ENCODE results near the gene IFI30.
A peak's percentile ranks its signal among the peaks of the same experiment; 100 is the strongest.

Gene IFI30

GRCh38 chr19:18164072-18164471 is 9.5 kb upstream of the IFI30 start:
- no peak for DNase-seq
- H3K36me3 ChIP-seq, result peaks cover 58% of the 10 kb centered on the region
- peaks cover 3% of the 10 kb centered on the region; the same call in 1 of the 2 replicates for H3K4me1 ChIP-seq
- no peaks in the 10 kb centered on the region for H3K9me3 ChIP-seq
- TF ChIP-seq, protein P1, sequence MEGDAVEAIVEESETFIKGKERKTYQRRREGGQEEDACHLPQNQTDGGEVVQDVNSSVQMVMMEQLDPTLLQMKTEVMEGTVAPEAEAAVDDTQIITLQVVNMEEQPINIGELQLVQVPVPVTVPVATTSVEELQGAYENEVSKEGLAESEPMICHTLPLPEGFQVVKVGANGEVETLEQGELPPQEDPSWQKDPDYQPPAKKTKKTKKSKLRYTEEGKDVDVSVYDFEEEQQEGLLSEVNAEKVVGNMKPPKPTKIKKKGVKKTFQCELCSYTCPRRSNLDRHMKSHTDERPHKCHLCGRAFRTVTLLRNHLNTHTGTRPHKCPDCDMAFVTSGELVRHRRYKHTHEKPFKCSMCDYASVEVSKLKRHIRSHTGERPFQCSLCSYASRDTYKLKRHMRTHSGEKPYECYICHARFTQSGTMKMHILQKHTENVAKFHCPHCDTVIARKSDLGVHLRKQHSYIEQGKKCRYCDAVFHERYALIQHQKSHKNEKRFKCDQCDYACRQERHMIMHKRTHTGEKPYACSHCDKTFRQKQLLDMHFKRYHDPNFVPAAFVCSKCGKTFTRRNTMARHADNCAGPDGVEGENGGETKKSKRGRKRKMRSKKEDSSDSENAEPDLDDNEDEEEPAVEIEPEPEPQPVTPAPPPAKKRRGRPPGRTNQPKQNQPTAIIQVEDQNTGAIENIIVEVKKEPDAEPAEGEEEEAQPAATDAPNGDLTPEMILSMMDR (IDR thresholded peaks at IDR 0.05; ENCODE audit: low read depth, low read length), result no peak
- no peak overlapping the region for H3K4me3 ChIP-seq (ENCODE audit: low read depth, low read length)
- H3K27me3 ChIP-seq, result no peaks in the 10 kb centered on the region

- DNase-seq, result no peak
- Histone ChIP-seq H3K9me3 (no peaks in the 10 kb centered on the region), H3K4me3 (ENCODE audit: low read depth, low read length) (no peak overlapping the region), H3K27me3 (no peaks in the 10 kb centered on the region), H3K36me3 (peaks cover 46% of the 10 kb centered on the region), H3K4me1 (peaks cover 3% of the 10 kb centered on the region; the same call in 1 of the 2 replicates)
- TF ChIP-seq, protein P1 (IDR thresholded peaks at IDR 0.05; ENCODE audit: low read depth, low read length), result no peak
Measured at GRCh38 chr19:18165794-18166544, 7.6 kb upstream of the IFI30 start.

GRCh38 chr19:18167011-18167410 is 6.6 kb upstream of the IFI30 start:
- no peak for DNase-seq
- H3K4me1 ChIP-seq, result no peaks in the 10 kb centered on the region
- TF ChIP-seq, protein P1 (IDR thresholded peaks at IDR 0.05; ENCODE audit: low read depth, low read length), result no peak
- no peaks in the 10 kb centered on the region for H3K9me3 ChIP-seq
- H3K36me3 ChIP-seq, result peaks cover 41% of the 10 kb centered on the region
- no peak overlapping the region for H3K4me3 ChIP-seq (ENCODE audit: low read depth, low read length)
- H3K27me3 ChIP-seq, result no peaks in the 10 kb centered on the region

DNA sequence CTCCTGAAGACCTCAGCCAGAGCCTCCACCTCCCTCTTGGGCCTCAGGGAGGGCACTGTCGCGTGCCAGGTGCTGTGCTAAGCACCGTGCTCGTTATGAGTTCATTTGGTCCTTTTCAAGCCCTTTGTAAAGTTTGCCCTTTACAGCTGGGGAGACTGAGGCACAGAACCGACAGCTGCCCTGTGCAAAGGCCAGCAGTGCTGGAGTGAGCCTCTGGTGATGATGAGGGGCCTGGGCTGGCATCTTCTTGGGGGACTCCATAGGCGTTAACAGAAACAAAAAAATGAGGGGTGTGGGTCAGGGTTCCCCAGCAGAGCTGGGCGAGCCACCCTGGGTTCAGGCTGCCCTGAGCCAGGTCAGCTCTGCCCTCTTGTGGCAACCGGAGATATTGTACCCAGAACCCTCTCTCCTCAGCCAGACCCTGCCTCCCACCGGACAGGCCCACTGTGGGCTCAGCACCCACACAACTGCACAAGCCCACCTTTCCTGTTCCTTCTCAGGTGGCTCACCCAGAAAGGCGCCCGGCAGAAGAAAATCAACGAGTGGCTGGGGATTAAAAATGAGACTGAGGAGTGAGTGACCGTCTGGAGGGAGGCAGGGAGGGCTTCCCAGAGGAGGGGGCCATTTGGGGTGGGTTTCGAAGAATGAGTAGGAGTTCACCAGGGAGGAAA is 5.5 kb upstream of the IFI30 start:
- Histone ChIP-seq H3K4me3 (ENCODE audit: low read depth, low read length) (no peak overlapping the region), H3K4me1 (no peaks in the 10 kb centered on the region), H3K36me3 (peaks cover 33% of the 10 kb centered on the region), H3K9me3 (no peaks in the 10 kb centered on the region), H3K27me3 (no peaks in the 10 kb centered on the region)
- DNase-seq, result peak; percentile 68
- TF ChIP-seq, protein P1 (IDR thresholded peaks at IDR 0.05; ENCODE audit: low read depth, low read length), result peak; percentile 85

- Histone ChIP-seq H3K4me1 (peaks cover 4% of the 10 kb centered on the region), H3K27me3 (no peaks in the 10 kb centered on the region), H3K36me3 (peaks cover 26% of the 10 kb centered on the region), H3K9me3 (no peaks in the 10 kb centered on the region), H3K4me3 (ENCODE audit: low read depth, low read length) (no peak overlapping the region)
- TF ChIP-seq, protein P1 (IDR thresholded peaks at IDR 0.05; ENCODE audit: low read depth, low read length), result no peak
- DNase-seq, result no peak
Measured at GRCh38 chr19:18168673-18169381, 4.8 kb upstream of the IFI30 start.
